Panc1 (cell line): ENCODE results near the gene CYP2S1.

ENCODE experiments used
- POLR2AphosphoS5 ChIP-seq: IDR thresholded peaks from 2 replicates; pipeline ENCODE4 v1.6.1; 2012; ENCODE audit warnings: mild to moderate bottlenecking, low read depth, low read length, moderate library complexity
- TF ChIP-seq, protein P1 (sequence below): fragments of 450-650 bp; IDR thresholded peaks from 2 replicates; pipeline ENCODE4 v1.5.1; 2017; ENCODE audit warnings: mild to moderate bottlenecking

DNA sequence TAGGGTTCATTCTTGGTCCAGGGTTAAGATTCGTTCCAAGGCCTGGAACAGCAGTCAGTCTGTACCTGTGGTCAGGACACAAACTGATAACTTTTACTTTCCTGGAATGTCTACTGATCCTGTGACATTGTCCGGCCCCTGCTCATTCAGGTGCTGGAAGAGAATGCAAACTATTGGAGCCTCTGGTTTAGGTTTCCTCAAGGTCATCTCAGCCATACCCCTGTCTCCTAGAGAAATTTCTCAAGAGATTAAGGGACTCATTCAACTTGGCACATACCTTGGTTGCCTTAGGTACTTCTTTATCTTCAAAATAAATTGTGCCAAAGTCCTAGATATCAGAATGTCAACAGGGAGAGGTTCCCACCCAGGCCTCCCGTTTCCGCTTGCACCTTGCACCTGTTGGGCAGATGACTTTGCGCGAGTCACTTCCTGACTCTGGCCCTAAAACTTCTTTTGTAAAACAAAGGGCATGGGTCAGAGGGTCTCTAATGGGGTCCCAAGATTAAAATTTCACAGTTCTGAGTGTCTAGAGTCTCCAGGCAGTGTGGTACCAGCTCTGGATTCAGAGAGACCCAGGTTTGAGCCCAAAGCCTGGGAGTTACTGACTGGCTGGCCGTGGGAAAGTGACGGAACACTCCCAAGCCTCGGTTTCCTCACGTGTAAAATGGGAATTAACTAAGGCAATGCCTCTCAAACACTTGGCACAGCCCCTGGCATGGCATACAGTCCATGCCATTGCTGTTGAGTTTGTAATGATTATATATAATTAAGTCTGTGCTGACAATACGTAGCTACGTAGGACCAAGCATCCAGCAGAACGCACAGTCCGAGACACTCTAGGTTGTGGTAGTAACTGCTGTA, 25.8 kb upstream of the CYP2S1 start:
- TF ChIP-seq, protein P1, sequence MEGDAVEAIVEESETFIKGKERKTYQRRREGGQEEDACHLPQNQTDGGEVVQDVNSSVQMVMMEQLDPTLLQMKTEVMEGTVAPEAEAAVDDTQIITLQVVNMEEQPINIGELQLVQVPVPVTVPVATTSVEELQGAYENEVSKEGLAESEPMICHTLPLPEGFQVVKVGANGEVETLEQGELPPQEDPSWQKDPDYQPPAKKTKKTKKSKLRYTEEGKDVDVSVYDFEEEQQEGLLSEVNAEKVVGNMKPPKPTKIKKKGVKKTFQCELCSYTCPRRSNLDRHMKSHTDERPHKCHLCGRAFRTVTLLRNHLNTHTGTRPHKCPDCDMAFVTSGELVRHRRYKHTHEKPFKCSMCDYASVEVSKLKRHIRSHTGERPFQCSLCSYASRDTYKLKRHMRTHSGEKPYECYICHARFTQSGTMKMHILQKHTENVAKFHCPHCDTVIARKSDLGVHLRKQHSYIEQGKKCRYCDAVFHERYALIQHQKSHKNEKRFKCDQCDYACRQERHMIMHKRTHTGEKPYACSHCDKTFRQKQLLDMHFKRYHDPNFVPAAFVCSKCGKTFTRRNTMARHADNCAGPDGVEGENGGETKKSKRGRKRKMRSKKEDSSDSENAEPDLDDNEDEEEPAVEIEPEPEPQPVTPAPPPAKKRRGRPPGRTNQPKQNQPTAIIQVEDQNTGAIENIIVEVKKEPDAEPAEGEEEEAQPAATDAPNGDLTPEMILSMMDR: no peak
- no peak for TF ChIP-seq POLR2AphosphoS5
